ENCODE measurements around the gene ALG8.
"Not testable (repeated sequence)": the region's sequence is repeated elsewhere in the genome, so short reads cannot be mapped to it uniquely, and the experiment has no call there.

ALG8 gene

DNA sequence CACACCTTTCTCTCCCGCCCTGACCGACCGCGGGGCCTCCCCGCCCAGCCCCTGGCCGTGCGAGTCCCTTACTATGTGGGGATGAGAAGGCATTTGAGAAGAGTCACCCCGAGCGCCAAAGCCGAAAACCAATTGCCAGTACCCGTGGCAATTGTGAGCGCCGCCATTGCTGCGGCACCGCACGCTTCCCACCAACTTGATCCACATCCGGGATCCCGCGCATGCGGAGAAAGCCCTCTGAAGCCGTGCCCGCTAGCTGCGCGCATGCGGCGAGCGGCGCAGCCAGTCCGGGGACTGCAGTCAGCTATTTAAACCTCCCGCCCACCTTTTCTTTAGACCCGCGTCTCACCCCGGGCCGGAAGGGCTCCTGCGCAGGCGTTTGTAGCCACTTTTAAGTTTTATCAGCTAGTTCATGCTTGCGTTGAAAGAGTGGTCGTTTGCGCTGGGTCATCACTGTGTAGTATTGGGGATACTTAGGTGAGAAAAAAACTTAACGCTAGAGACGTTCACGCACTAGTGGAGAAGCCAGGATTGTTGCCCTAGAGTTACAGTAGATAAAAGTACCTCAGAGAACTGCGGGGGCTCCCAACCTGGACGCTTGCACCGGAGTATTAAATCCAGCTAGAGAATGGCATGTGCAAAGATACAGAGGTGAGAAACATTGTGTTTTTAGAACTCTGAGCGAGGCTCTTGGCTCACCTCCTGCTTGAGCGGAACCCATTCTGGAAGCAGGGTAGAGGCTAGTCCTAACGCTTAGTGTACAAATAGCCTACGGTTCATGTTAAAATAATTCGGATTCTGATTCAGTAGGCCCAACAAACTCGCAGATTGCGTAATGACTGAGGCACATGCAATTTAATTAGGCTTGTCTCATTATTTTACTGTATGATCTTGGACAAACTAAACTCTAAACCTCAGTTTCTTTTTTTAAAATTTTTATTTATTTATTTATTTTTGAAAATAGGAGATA, at the start of gene ALG8:
TSS of gene ALG8 (minus strand) at position 205 of the 970 bp plus-strand sequence. CDS start at position 167, 38 bp downstream.
- DNase-seq: peak; percentile 99

DNA sequence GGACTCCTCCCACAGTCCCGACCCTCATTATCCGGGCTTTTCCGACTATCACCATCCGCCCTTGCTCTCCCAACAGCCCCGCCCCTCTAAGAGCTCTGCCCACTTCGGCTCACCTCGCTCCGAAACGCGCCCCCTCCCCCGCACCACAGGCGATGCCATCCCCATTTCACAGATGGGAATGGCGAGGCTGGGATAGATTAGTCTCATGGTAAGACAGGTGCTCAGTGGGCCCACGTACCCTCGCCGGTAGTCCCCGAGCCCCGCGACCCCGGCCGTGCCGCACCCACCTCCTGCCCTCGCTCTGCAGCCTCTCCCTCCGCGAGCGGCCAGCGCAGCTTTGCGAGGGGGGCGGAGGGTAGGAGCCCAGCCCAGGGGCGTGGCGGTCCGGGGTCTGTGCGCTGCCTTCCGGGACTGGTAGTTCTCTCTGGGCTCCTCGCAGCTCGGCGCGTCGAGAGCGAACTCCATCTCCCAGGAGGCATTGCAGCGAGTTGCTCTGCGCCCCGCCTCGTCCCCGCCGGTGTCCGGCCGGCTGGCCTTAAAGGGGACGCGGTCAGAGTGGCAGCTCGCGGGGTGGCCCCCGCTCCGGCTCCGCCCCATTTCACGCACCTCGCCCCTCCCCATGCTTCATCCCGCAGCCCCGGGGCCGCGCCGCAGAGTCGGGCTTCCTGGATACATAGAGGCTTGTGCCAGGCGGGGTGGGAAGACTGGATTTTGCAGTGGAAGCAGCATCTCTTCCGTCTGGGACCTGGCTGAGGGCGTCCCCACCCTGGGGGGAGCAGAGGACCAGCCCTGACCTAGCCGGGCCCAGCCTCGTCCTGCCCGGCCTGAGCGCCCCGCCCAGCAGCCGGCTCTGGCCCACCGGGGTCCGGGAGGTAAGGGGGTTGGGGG, 49.1 kb upstream of the ALG8 start, which contains the start of the genes KCTD21 and USP35:
TSS of gene KCTD21 (minus strand) at position 341 of the 888 bp plus-strand sequence. CDS start 14,072 bp downstream, outside the sequence.
TSS of gene USP35 (plus strand) at position 634 of the 888 bp plus-strand sequence. CDS start 7,327 bp downstream, outside the sequence.
- DNase-seq: peak; percentile 97

- peak; percentile 90 for DNase-seq
Observed at GRCh38 chr11:78187366-78188285, 48.2 kb upstream of the ALG8 start.

GRCh38 chr11:78181185-78181584, 41.8 kb upstream of the ALG8 start:
- no peak for DNase-seq

DNA sequence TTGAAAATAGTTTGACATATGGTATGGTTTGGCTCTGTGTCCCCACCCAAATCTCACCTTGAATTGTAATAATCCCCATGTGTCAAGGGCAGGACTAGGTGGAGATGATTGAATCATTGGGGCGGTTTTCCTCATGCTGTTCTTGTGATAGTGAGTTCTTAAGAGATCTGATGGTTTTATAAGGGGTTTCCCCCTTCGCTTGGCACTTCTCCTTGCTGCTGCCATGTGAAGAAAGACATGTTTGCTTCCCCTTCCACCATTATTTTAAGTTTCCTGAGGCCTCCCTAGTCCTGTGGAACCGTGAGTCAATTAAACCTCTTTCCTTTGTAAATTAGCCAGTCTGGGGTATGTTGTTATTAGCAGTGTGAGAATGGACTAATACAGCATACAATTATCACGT, 41.3 kb upstream of the ALG8 start:
- DNase-seq: no peak

GRCh38 chr11:78179459-78180071, 40.1 kb upstream of the ALG8 start:
- no peak for DNase-seq

DNA sequence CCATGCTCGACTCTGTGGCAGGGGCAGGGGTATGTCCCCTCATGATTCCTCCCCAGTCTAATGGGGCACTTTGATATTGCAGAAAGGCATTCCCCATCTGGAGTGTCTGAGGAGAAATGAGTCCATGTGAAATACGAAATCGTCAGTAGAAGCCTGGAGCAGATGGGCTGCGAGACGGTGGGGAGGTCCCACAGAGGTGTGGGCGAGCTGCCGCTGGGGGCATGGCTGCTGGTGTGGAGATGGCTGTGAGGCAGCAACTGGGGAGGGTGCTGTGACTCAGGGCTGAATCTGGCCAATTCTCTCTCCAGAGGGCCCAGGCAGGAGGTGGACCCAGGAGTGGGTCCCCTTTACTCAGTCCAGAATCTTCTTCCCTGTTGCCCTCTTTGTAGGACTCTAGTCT, 37.8 kb upstream of the ALG8 start:
- peak; percentile 50 for DNase-seq

GRCh38 chr11:78176605-78177141, 37.2 kb upstream of the ALG8 start:
- peak; percentile 28 for DNase-seq

DNA sequence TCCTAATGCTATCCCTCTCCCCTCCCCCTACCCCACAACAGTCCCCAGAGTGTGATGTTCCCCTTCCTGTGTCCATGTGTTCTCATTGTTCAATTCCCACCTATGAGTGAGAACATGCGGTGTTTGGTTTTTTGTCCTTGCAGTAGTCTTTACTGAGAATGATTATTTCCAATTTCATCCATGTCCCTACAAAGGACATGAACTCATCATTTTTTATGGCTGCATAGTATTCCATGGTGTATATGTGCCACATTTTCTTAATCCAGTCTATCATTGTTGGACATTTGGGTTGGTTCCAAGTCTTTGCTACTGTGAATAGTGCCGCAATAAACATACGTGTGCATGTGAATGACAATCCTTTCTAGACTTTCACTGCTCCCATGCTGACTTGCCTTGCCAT, 36.4 kb upstream of the ALG8 start:
- not testable (repeated sequence) for DNase-seq

DNA sequence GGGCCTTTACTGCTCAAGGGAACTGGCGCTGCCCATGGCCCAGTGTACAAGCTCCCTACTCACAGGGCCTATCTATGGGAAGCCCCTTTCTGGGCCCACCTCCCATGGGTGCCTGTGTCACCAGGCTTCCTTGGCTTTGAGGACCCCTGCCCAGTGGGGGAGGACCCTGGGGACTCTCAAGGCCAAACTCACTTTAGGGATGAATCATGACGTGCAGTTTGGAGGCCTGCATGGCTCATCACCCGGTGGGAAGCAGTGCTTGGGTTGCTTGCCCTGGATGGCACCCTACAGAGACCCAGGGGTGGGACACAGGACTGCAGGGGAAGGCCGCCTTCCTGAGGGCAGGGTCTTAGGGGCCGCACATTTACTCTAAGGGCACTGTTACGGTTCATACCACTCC, 32.5 kb upstream of the ALG8 start:
- no peak for DNase-seq

DNA sequence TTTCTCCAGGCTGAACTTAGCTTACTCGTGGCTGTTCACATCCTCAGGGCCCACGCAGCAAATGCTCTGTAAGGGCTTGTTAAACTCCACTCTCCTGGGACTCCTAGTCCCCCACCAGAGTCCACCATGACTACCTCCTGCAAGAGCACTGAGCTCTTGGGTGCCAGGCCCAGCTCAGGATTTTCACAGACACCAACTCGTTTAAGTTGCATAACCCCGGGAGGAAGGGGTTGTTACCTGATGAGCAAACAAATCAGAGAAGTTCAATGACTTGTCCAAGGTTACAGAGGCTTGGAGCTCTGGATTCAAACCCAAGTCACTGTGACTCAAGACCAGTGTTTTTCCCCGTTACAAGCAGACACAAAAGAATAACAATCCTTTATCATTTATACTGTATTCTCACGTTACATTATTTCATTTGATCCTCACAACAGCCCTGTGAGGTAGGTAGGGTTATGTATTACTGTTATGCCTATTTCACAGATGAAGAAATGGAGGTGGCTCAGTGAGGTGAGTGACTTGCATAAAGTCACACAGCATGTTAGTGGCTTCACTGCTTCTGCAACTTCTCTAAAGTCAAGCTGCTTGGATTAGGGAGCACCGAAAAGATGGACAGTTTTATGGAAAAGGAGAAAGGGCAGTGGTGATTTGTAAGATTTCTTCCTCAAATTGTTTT, 31.6 kb upstream of the ALG8 start:
- no peak for DNase-seq

- DNase-seq: no peak
Observed at GRCh38 chr11:78170413-78170812, 31.0 kb upstream of the ALG8 start.

DNA sequence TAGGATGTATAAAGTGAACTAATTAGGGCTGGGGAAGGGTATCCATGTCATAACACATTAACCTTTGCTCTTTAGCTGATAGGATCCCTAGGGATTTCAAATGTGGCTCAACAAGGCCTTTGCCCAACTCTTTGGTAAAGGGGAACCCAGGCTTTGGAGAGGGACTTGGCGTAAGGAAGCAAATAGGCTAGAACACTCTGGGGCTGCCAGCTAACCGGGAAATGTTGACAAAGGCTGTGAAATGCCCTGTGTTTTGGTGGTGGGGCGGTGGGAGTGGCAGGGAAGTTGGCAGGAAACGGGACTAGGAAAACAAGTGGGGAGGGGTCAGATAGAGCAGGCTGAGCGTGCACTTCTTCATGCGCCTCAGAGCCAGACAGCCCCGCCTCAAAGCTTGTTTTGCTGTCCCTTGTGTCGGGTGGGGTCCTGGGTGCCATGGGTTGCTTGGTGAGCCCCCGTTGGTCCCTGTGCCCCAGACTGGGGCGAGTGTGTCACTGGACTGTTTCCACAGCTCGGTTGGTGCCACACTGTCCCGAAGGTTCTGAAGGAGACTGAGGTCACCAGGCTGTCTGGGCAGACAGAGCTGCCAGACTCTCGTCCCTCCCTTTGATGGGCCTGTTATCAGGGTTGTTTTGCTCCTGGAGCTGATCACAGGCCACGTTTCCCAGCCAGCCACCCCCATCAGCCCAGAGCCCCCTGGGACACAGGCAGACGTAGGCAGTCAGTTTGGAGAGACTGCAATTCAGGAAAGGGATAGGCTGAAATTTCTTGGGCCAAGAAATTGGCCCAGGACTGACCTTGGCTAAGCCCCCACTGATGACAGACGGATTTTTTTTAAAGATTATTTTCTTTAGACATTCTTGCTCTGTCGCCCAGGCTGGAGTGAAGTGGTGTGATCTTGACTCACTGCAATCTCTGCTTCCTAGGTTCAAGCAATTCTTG, 29.4 kb upstream of the ALG8 start:
- no peak for DNase-seq

DNA sequence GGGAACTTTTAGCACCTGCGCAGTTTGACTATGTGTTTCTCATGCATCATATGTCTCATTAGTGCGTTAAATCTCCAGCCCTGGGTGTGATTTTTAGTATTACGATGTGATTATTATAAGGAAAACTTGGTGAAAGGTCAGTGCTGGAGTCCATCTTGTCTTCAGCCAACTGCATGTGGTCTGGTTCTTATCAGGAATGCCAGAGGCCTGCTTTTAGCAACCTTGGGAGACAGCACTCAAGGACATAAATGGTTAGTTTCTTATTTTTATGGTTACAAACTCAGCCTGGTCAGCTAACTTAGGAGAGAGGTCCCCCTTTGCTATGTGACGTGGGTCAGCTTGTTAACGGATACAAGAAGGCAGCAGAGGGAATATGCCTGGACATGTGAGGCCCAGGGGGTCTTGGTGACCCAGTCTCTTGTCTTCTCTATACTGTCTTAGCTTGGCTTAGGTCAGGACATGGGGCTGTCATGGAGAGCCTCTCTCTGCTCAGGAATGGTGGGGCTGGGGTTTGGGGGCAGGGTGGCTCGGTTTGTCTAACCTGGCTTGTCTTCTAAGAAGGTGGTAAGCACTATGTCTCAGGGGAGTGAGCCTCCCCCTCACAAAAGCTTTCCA, 27.5 kb upstream of the ALG8 start:
- no peak for DNase-seq

GRCh38 chr11:78164471-78164870, 25.0 kb upstream of the ALG8 start:
- no peak for DNase-seq

DNA sequence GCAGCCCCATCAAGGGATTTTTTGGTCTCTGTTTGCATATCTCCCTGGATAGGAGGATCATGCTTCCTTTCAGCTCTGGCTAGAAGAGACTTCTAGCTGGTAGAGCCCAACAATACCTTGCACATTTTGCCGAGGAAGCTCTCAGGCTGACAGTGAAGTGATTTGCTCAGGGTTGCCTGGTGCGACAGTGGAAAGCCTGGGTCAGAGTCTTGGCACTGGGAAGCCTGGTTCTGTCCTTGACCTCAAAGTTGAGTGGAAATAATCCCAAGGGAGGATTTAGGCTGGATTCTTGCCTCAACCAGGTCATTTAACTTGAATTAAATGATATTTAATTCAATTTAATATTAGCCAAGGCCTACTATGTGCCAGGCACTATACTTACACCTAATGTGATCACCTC, 24.4 kb upstream of the ALG8 start:
- no peak for DNase-seq

DNA sequence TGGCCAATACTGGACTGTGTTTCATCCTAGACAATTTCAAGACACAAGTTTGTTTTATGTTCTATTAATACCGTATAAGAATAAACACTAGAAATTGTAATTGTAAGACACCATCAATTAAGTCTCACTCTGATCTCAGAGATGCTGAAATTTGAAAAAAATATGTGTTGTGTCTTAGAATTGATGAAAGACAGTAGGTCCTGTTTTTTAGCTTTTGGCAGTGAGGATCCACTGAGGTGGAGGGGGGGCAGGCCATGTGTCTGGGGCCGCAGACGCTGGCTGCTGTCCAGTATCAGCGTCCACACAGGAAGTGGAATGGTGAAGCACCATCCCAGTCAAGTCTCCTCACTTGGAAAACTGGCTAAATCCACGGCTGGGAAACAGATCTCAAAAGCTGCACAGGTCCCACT, 22.5 kb upstream of the ALG8 start:
- DNase-seq: no peak

DNA sequence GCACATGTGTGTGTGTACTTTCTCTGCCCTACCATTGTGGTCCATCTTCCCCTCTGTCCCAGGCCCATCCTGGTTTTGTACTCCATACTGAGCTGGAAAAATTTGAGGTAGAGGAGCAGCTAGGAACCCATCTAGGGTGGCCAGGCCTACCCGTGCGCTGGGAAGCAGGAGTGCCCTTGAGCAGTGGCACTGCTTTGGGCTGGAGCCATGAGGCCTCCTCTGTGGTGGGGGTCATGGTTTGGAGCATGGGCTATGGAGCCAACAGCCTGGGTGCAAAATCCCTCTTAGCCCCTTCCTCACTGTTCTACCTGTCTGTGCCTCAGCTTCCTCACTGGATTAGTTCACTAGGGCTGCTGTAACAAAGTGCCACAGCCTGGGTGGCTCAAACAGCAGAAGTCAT, 21.9 kb upstream of the ALG8 start:
- DNase-seq: no peak

DNA sequence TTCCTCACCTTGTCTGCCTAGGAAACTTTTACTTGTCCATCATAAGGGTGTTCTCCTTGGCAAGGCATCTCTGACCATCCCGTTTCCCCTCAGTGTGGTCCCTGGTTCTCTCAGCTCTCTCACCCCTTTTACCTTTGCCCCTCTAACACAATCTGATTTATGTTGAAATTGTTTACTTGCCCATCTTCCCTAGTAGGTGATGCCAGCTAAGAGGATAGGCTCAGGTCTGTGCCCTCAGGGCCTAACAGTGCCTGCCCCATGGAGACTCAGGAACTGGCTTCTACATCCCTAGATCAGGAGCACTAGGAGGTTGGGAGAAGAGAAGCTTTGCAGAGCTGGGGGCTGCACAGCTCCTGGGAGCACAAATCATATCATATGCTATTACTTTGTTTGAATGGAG, 21.1 kb upstream of the ALG8 start:
- DNase-seq: no peak

Measured in activated effector memory CD4-positive, alpha-beta T cell treated with anti-CD3 and anti-CD28 coated beads, Interleukin-2, amount 50 U/mL, for 16 hours (primary cell).